Karpas-422 (cell line): ENCODE measurements around the gene SLC16A5. TPM values are rescaled to one million over a fixed set of nuclear protein-coding genes. Genes with fewer than 3 reads are reported as not detected.
"Not testable (repeated sequence)": the region's sequence is repeated elsewhere in the genome, so short reads cannot be mapped to it uniquely, and the experiment has no call there.

Experiments
- DNase-seq: peaks from one replicate; pipeline ENCODE4 v3.0.0-alpha.2; 2015
- H2AFZ ChIP-seq: fragments of 200-600 bp; sonication (generic); 2 replicates; pipeline ENCODE4 v1.6.1; 2014; ENCODE audit warnings: antibody characterized with exemption, low read length, mixed read lengths
- H3K27ac ChIP-seq: fragments of 200-600 bp; sonication (generic); 2 replicates; pipeline ENCODE4 v1.5.1; 2014; ENCODE audit warnings: mild to moderate bottlenecking, low read length, moderate library complexity
- H3K27me3 ChIP-seq: fragments of 200-600 bp; sonication (generic); 2 replicates; pipeline ENCODE4 v1.6.1; 2014; ENCODE audit warnings: low read length, mixed read lengths
- H3K36me3 ChIP-seq: fragments of 200-600 bp; sonication (generic); 2 replicates; pipeline ENCODE4 v1.6.1; 2014; ENCODE audit warnings: low read length, mixed read lengths; ENCODE audit not compliant: insufficient read depth
- H3K4me1 ChIP-seq: fragments of 200-600 bp; sonication (generic); 2 replicates; pipeline ENCODE4 v1.6.1; 2014; ENCODE audit warnings: mild to moderate bottlenecking, low read length, mixed read lengths
- H3K4me2 ChIP-seq: fragments of 200-600 bp; sonication (generic); 2 replicates; pipeline ENCODE4 v1.6.1; 2014; ENCODE audit warnings: low read length, low read depth, mild to moderate bottlenecking; ENCODE audit not compliant: poor library complexity, severe bottlenecking
- H3K4me3 ChIP-seq: fragments of 200-600 bp; sonication (generic); 2 replicates; pipeline ENCODE4 v1.5.1; 2014; ENCODE audit warnings: mild to moderate bottlenecking, antibody characterized with exemption, low read length, mixed read lengths
- H3K79me2 ChIP-seq: fragments of 200-600 bp; sonication (generic); 2 replicates; pipeline ENCODE4 v1.6.1; 2014; ENCODE audit warnings: mild to moderate bottlenecking, low read length, mixed read lengths
- H3K9ac ChIP-seq: fragments of 200-600 bp; sonication (generic); 2 replicates; pipeline ENCODE4 v1.6.0; 2014; ENCODE audit warnings: low read length
- H3K9me2 ChIP-seq: fragments of 200-600 bp; sonication (generic), shearing (Covaris generic); replicated peaks from 2 replicates; pipeline ENCODE4 v1.6.0; 2014; ENCODE audit warnings: mild to moderate bottlenecking, low read length, moderate library complexity; ENCODE audit not compliant: insufficient read depth
- H3K9me3 ChIP-seq: fragments of 300-700, 200-600 bp; sonication (generic); 2 replicates; pipeline ENCODE4 v1.6.1; 2014; ENCODE audit warnings: low read length, mixed read lengths
- H4K20me1 ChIP-seq: fragments of 200-600 bp; sonication (generic); 2 replicates; pipeline ENCODE4 v1.6.1; 2014; ENCODE audit warnings: mild to moderate bottlenecking, antibody characterized with exemption, low read length, low read depth; ENCODE audit not compliant: insufficient read depth
- total RNA-seq: library from RNA; depleted of rRNA; stranded (reverse); fragments of >200 nt; shearing (Covaris generic); gene quantifications from 2 replicates; pipeline ENCODE4 v1.2.3, GENCODE V29; 2014; ENCODE audit warnings: low replicate concordance

Gene SLC16A5
- total RNA-seq, 1 experiment from 2014 or later: not detected

- Histone ChIP-seq H3K4me3 (no peak overlapping the region), H3K36me3 (no peaks in the 10 kb centered on the region; the same call in none of the 2 replicates), H3K9me2 (no peaks in the 10 kb centered on the region), H3K4me2 (no peak overlapping the region), H3K9ac (no peak overlapping the region), H3K27me3 (no peaks in the 10 kb centered on the region), H3K79me2 (no peaks in the 10 kb centered on the region), H2AFZ (no peak overlapping the region), H3K27ac (no peak overlapping the region), H4K20me1 (no peaks in the 10 kb centered on the region), H3K4me1 (no peaks in the 10 kb centered on the region), H3K9me3 (no peaks in the 10 kb centered on the region)
- no peak for DNase-seq
Observed at GRCh38 chr17:75067856-75068255, 19.9 kb upstream of the SLC16A5 start.

GRCh38 chr17:75068750-75069149 lies 19.0 kb upstream of the SLC16A5 start:
- DNase-seq: no peak
- H3K9me3 ChIP-seq: no peaks in the 10 kb centered on the region
- H3K27me3 ChIP-seq: no peaks in the 10 kb centered on the region
- no peak overlapping the region for H2AFZ ChIP-seq
- H3K36me3 ChIP-seq: no peaks in the 10 kb centered on the region; the same call in none of the 2 replicates
- H4K20me1 ChIP-seq: no peaks in the 10 kb centered on the region
- no peak overlapping the region for H3K9ac ChIP-seq
- no peaks in the 10 kb centered on the region for H3K9me2 ChIP-seq
- H3K4me2 ChIP-seq: no peak overlapping the region
- H3K4me1 ChIP-seq: no peaks in the 10 kb centered on the region
- no peaks in the 10 kb centered on the region for H3K79me2 ChIP-seq
- no peak overlapping the region for H3K4me3 ChIP-seq
- H3K27ac ChIP-seq: no peak overlapping the region

DNA sequence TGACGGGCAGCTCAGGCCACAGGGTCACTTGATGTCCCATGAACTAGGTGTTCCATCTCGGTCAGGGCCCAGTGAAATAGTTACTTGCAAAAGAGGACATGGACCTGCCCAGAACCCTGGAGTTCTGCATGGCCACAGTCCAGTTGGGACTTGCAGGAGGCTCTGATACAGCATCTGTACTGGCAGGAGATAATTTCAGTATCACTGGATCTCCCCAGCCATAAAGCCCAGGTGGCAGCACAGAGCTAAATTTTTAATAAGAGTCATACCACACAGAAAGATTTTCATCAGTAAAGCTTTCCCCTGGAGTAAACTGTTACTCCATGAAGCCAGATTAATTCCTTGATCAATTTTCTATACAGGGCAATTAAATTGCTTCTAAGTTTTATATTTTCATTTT lies 18.0 kb upstream of the SLC16A5 start:
- no peaks in the 10 kb centered on the region for H3K79me2 ChIP-seq
- H4K20me1 ChIP-seq: no peaks in the 10 kb centered on the region
- H3K36me3 ChIP-seq: no peaks in the 10 kb centered on the region
- no peak overlapping the region for H2AFZ ChIP-seq
- no peaks in the 10 kb centered on the region for H3K27me3 ChIP-seq
- H3K4me3 ChIP-seq: no peak overlapping the region
- H3K27ac ChIP-seq: no peak overlapping the region
- H3K9me2 ChIP-seq: no peaks in the 10 kb centered on the region
- DNase-seq: peak; percentile 55
- no peak overlapping the region for H3K9ac ChIP-seq
- no peak overlapping the region for H3K4me2 ChIP-seq
- H3K4me1 ChIP-seq: no peaks in the 10 kb centered on the region
- H3K9me3 ChIP-seq: no peaks in the 10 kb centered on the region

DNA sequence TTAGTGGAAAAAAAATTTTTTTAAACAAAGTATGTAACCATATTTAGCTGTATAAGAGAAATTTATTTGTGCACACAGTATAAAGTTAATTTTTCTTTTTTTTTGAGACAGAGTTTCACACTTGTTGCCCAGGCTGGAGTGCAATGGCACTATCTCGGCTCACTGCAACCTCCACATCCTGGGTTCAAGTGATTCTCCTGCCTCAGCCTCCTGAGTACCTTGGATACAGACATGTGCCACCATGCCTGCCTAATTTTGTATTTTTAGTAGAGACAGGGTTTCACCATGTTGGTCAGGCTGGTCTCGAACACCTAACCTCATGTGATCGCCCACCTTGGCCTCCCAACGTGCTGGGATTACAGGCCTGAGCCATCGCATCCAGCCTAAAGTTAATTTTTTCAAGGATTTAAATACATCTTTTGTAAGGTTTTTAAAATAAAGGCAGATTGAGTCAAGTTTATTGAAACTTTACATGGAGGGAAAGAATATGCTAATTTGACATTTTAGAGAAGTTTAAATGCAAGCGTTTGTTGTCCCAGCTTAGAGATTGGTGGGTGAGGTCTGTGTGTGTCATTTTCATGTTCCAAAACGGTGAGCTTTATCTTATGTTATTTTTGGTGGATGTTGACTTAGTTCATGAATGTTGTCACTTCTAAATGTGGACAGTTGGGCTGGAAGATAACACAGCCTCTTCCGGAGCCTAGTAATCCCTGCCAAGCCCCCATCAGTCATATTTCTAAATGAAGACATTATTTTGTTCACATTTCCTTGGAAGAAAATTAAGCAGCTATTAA lies 16.1 kb upstream of the SLC16A5 start:
- not testable (repeated sequence) for H4K20me1 ChIP-seq, H3K4me2 ChIP-seq, H3K79me2 ChIP-seq, H2AFZ ChIP-seq, H3K9me3 ChIP-seq, H3K9me2 ChIP-seq, H3K4me1 ChIP-seq, H3K4me3 ChIP-seq, DNase-seq, H3K27me3 ChIP-seq, H3K36me3 ChIP-seq, H3K27ac ChIP-seq, H3K9ac ChIP-seq

DNA sequence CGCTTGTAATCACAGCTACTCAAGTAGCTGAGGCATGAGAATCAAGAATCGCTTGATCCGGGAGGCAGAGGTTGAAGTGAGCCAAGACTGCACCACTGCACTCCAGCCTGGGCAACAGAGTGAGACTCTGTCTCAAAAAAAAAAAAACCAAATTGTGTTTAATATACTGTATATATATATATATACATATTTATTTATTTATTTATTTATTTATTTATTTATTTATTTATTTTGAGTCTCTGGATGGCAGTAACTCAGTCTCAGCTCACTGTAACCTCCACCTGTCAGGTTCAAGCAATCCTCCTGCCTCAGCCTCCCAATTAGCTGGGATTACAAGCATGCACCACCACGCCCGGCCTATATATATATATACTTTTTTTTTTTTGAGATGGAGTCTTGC lies 14.8 kb upstream of the SLC16A5 start:
- H3K9ac ChIP-seq, H3K9me3 ChIP-seq, H3K27me3 ChIP-seq, H2AFZ ChIP-seq, H3K9me2 ChIP-seq, DNase-seq, H3K4me2 ChIP-seq, H3K36me3 ChIP-seq, H4K20me1 ChIP-seq, H3K4me3 ChIP-seq, H3K27ac ChIP-seq, H3K4me1 ChIP-seq, H3K79me2 ChIP-seq: not testable (repeated sequence)

DNA sequence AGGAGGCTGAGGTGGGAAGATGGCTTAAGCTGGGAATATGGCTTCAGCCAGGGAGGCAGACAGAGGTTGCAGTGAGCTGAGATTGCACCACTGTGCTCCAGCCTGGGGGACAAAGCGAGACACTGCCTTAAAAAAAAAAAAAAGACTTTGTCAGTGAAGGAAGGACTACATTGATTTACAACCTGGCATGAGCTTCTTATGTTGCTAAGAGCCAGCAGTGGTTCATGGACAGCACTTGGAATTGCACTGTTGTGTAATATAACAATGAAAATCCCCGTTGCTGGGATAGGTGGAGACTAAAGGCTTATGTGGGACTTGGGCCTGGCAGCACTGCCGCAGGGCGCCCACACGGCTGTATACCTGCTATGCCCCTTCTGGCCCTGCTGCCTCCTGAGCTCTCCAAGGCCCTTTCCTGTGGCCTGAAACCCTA lies 14.1 kb upstream of the SLC16A5 start:
- no peak for DNase-seq
- Histone ChIP-seq H3K27me3 (no peaks in the 10 kb centered on the region), H3K4me2 (no peak overlapping the region), H3K9ac (no peak overlapping the region), H4K20me1 (no peaks in the 10 kb centered on the region), H3K79me2 (no peaks in the 10 kb centered on the region), H2AFZ (no peak overlapping the region), H3K4me1 (peaks cover 14% of the 10 kb centered on the region), H3K9me2 (no peaks in the 10 kb centered on the region), H3K4me3 (no peak overlapping the region), H3K27ac (no peak overlapping the region), H3K9me3 (no peaks in the 10 kb centered on the region), H3K36me3 (no peaks in the 10 kb centered on the region)

DNA sequence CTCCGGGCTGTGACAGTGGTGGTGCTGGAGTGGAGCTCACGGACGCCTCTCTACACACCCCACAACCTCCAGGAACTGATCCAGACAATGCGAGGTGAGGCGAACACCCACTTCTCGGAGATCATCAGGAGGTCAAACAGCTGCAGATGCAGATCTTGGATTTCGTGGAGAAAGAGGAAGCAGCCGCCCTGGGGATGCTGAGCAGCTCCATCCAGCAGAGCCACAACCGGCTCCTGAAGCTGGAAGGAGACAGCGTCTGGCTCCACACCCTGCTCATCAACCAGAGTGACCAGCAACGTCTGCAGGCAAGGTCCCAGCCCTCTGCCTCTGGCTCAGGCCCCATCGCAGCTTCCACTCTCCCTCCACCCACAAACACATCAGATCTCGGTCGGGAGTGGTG lies 13.2 kb upstream of the SLC16A5 start:
- H3K4me2 ChIP-seq: no peak overlapping the region
- peaks cover 14% of the 10 kb centered on the region for H3K4me1 ChIP-seq
- no peaks in the 10 kb centered on the region for H3K9me2 ChIP-seq
- H2AFZ ChIP-seq: no peak overlapping the region
- H3K27ac ChIP-seq: no peak overlapping the region
- no peak overlapping the region for H3K4me3 ChIP-seq
- no peaks in the 10 kb centered on the region for H3K27me3 ChIP-seq
- no peak for DNase-seq
- no peaks in the 10 kb centered on the region for H3K9me3 ChIP-seq
- no peaks in the 10 kb centered on the region for H4K20me1 ChIP-seq
- no peaks in the 10 kb centered on the region for H3K79me2 ChIP-seq
- H3K9ac ChIP-seq: no peak overlapping the region
- no peaks in the 10 kb centered on the region for H3K36me3 ChIP-seq

DNA sequence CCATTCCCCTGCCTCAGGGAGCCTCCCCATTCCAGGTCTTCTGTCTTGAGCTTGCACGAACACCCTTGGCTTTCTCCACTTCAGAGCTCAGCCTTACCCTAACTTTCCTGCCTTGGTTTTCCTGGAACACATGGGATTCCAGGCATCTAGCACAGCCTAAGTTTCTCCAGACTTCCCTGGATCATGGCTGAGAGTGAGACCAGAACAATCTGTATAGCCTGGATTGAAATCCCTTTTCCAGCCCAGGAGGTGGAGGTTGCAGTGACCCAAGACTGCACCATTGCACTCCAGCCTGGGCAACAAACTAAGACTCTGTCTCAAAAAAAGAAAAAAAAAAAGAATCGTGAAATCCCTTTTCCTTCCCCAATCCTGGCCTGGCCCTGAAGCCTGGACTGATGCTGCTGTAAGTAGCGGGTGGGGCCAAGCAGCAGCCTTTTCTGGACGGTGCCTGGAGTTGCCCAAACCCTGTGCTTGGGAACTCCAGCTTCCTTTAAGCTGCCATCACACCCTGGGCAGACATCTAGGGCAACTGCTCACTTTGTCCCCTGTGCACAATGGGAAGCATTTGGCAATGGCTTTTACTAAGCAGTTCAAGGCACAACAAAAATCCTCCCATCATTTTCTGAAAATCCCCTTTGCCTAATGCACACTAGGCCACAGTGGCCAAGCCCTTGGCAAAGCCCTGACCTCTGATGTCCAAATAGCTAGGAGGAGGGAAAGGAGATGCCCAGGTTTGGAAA lies 12.0 kb upstream of the SLC16A5 start:
- no peaks in the 10 kb centered on the region for H3K9me3 ChIP-seq
- H3K4me2 ChIP-seq: no peak overlapping the region
- H2AFZ ChIP-seq: no peak overlapping the region
- H3K4me1 ChIP-seq: peaks cover 14% of the 10 kb centered on the region
- no peak overlapping the region for H3K4me3 ChIP-seq
- DNase-seq: no peak
- no peak overlapping the region for H3K9ac ChIP-seq
- no peaks in the 10 kb centered on the region for H4K20me1 ChIP-seq
- H3K27ac ChIP-seq: no peak overlapping the region
- H3K9me2 ChIP-seq: no peaks in the 10 kb centered on the region
- H3K27me3 ChIP-seq: no peaks in the 10 kb centered on the region
- no peaks in the 10 kb centered on the region for H3K79me2 ChIP-seq
- H3K36me3 ChIP-seq: no peaks in the 10 kb centered on the region
